Activated CD8-positive, alpha-beta memory T cell treated with anti-CD3 and anti-CD28 coated beads, Interleukin-2, amount 10 ng/mL, durations not matched to agents 7 days and 5 days (primary cell): ENCODE results near the gene CLDN5. TPM values are rescaled to one million over a fixed set of nuclear protein-coding genes. Genes with fewer than 3 reads are reported as not detected.
"Not testable (repeated sequence)": the region's sequence is repeated elsewhere in the genome, so short reads cannot be mapped to it uniquely, and the experiment has no call there.

Source experiments
- ATAC-seq: fragments of 150-1000 bp; cut with Tn5 transposase; one replicate; pipeline ENCODE4 v1.10.0; 2021; ENCODE audit warnings: moderate library complexity
- CTCF ChIA-PET: fragments of 350-600 bp; sonication (Branson Sonifier 250); formaldehyde crosslinking; loops from one replicate; lab custom pipeline; 2021; ENCODE audit warnings: antibody characterized with exemption; lab: Charles Lee
- DNase-seq: peaks from one replicate; pipeline ENCODE4 v3.0.0-alpha.2; 2020
- H3K27ac Mint-ChIP-seq: one replicate; pipeline ENCODE4 v1.8.0; 2021; ENCODE audit warnings: mild to moderate bottlenecking, mixed read lengths
- H3K27me3 Mint-ChIP-seq: one replicate; pipeline ENCODE4 v1.8.0; 2021; ENCODE audit warnings: mixed read lengths
- H3K36me3 Mint-ChIP-seq: one replicate; pipeline ENCODE4 v1.8.0; 2021; ENCODE audit warnings: mild to moderate bottlenecking, mixed read lengths
- H3K4me1 Mint-ChIP-seq: one replicate; pipeline ENCODE4 v1.8.0; 2021; ENCODE audit warnings: mixed read lengths
- H3K4me3 Mint-ChIP-seq: one replicate; pipeline ENCODE4 v1.8.0; 2021; ENCODE audit warnings: mild to moderate bottlenecking, moderate library complexity, mixed read lengths
- H3K9me3 Mint-ChIP-seq: one replicate; pipeline ENCODE4 v1.8.0; 2022; ENCODE audit warnings: low read depth, mixed read lengths
- total RNA-seq, 2 experiments: library from RNA; stranded (reverse); gene quantifications; one replicate each; pipeline ENCODE4 v1.2.3, GENCODE V29; 2021

Gene CLDN5
- total RNA-seq, 2 experiments from 2014 or later = not detected

DNA sequence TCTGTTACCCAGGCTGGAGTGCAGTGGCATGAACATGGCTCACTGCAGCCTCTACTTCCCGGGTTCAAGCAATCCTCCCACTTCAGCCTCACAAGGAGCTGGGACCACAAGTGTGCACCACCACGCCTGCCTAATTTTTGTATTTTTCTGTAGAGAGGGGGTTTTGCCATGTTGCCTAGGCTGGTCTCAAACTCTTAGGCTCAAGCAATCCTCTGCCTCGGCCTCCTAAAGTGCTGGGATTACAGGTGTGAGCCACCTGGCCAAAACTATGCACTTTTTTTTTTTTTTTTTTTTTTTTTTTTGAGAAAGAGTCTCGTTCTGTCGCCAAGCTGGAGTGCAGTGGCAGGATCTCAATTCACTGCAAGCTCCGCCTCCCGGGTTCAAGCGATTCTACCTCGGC is 12.4 kb upstream of the CLDN5 start:
- Mint-ChIP-seq H3K27me3 (peaks cover 33% of the 10 kb centered on the region), H3K36me3 (no peaks in the 10 kb centered on the region), H3K4me1 (no peaks in the 10 kb centered on the region), H3K9me3 (no peaks in the 10 kb centered on the region), H3K27ac (no peak overlapping the region), H3K4me3 (no peak overlapping the region)
- CTCF ChIA-PET = no interaction called here
- no peak for ATAC-seq
- DNase-seq = no peak

DNA sequence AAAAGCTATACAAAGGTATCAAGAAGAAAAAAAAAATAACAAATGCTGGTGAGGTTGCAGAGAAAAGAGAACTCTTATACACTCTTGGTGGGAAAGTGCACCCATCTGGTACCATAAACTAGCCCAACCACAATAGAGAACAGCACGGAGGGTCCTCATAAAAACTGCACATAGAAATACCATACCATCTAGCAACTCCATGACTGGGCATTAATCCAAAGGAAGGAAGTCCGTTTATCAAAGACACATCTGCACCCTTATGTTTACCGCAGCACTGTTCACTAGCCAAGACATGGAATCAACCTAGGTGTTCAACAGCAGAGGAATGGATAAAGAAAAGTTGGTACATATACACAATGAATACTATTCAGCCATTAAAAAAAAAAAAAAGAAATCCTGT is 10.8 kb upstream of the CLDN5 start:
- H3K27me3 Mint-ChIP-seq = peaks cover 26% of the 10 kb centered on the region
- no peaks in the 10 kb centered on the region for H3K4me1 Mint-ChIP-seq
- CTCF ChIA-PET = no interaction called here
- DNase-seq = no peak
- no peaks in the 10 kb centered on the region for H3K36me3 Mint-ChIP-seq
- no peak overlapping the region for H3K4me3 Mint-ChIP-seq
- no peaks in the 10 kb centered on the region for H3K9me3 Mint-ChIP-seq
- no peak overlapping the region for H3K27ac Mint-ChIP-seq
- ATAC-seq = no peak

DNA sequence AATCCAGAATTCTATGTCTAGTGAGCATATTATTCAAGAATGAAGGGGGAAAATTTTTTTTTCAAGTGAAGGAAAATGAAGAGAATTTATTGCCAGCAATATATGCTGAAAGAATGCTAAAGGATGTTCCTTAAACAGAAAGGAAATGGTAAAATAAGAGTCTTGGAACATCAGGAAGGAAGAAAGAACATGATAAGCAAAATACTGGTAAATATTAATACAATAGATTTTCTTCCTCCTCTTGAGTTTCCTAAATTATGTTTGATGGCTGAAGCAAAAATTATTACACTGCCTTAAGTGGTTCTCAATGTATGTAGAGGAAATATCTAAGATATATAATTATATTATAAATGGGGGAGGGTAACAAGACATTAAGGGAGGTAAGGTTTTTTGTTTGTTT is 9.6 kb upstream of the CLDN5 start:
- Mint-ChIP-seq H3K27ac (no peak overlapping the region), H3K36me3 (no peaks in the 10 kb centered on the region)
- no peak for ATAC-seq

DNA sequence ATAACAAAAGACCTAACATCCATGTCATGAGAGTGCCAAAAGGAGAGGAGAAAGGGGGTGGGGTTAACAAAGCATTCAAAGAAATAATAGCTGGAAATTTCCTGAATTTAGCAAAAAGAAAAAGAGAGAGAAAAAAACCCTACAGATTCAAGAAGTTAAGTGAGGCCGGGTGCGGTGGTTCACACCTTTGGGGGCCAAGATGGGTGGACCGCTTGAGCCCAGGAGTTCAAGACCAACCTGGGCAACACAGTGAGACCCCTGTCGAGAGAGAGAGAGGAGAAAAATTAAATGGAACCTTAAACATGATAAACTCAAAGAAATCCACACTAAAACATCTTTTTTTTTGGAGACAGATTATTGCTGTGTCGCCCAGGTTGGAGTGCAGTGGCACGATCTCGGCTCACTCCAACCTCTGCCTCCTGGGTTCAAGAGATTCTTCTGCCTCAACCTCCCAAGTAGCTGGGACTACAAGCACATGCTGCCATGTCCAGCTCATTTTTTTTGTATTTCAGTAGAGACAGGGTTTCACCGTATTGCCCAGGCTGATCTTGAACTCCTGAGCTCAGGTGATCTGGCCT is 8.9 kb upstream of the CLDN5 start:
- Mint-ChIP-seq H3K36me3 (no peaks in the 10 kb centered on the region), H3K27ac (no peak overlapping the region), H3K4me1 (no peaks in the 10 kb centered on the region), H3K27me3 (peaks cover 16% of the 10 kb centered on the region), H3K4me3 (no peak overlapping the region), H3K9me3 (no peaks in the 10 kb centered on the region)
- CTCF ChIA-PET = no interaction called here
- no peak for DNase-seq
- ATAC-seq = no peak

More for the DNA sequence above, 9.6 kb upstream of the CLDN5 start:
- CTCF ChIA-PET = no interaction called here
- Mint-ChIP-seq H3K27me3 (peaks cover 21% of the 10 kb centered on the region), H3K9me3 (no peaks in the 10 kb centered on the region), H3K4me3 (no peak overlapping the region), H3K4me1 (no peaks in the 10 kb centered on the region)
- DNase-seq = no peak

DNA sequence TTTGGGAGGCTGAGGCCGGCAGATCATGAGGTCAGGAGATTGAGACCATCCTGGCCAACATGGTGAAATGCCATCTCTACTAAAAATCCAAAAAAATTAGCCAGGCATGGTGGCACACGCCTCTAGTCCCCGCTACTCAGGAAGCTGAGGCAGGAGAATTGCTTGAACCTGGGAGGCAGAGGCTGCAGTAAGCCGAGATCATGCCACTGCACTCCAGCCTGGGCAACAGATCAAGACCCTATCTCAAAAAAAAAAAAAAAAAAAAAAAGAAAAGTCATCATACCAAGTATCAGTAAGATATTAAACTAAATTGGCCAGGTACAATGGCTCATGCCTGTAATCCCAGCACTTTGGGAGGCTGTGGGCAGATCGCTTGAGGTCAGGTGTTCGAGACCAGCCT is 7.1 kb upstream of the CLDN5 start:
- H3K4me3 Mint-ChIP-seq, CTCF ChIA-PET, H3K9me3 Mint-ChIP-seq, ATAC-seq, H3K4me1 Mint-ChIP-seq, H3K27ac Mint-ChIP-seq, H3K36me3 Mint-ChIP-seq, DNase-seq: not testable (repeated sequence)
- H3K27me3 Mint-ChIP-seq = peaks cover 15% of the 10 kb centered on the region

DNA sequence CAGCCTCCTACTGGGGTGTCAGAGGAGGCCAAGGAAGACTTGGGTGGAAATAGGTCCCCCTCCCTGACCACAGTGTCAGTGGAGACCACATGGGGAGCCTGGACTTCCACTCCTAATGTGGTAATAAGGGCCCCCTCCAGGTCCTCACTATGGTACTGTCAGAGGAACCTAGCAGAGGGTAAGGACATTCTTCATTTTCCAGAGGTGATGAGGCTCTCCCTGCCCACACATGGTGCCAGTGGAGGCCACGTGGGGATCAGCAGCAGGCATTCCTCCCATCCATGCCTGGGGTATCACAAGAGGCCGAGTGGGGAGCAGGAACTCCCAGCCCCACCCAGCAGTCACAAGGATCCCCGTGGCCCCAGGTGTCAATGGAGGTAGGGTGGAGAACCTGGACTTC is 6.5 kb upstream of the CLDN5 start:
- Mint-ChIP-seq H3K4me3 (no peak overlapping the region), H3K9me3 (no peaks in the 10 kb centered on the region), H3K4me1 (no peaks in the 10 kb centered on the region), H3K36me3 (no peaks in the 10 kb centered on the region), H3K27ac (no peak overlapping the region), H3K27me3 (peaks cover 19% of the 10 kb centered on the region)
- CTCF ChIA-PET = no interaction called here
- ATAC-seq (no peak), DNase-seq (no peak)

DNA sequence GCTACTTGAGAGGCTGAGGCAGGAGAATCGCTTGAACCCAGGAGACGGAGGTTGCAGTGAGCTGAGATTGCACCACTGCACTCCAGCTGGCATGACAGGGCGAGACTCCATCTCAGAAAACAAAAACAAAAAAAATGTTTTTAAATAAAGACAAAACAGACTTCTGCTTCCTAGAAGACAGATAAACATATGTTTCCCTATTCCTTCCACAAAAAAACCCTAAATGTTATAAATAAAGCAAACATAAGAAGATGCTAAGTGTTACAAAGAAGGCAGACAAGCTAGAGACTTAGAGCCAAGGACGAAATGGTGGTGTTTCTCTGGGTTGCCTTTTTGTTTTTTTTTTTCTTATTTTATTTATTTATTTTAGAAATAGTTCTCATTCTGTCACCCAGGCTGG is 5.6 kb upstream of the CLDN5 start:
- Mint-ChIP-seq H3K4me1 (peaks cover under 1% of the 10 kb centered on the region), H3K27ac (no peak overlapping the region), H3K4me3 (no peak overlapping the region), H3K9me3 (no peaks in the 10 kb centered on the region), H3K27me3 (peaks cover 22% of the 10 kb centered on the region), H3K36me3 (no peaks in the 10 kb centered on the region)
- ATAC-seq (no peak), DNase-seq (no peak)
- CTCF ChIA-PET = interaction anchor here (1.5 kb wide), 1 partner anchor 100 kb away, joined by 3 read pairs; no protein-coding TSS in a partner anchor

DNA sequence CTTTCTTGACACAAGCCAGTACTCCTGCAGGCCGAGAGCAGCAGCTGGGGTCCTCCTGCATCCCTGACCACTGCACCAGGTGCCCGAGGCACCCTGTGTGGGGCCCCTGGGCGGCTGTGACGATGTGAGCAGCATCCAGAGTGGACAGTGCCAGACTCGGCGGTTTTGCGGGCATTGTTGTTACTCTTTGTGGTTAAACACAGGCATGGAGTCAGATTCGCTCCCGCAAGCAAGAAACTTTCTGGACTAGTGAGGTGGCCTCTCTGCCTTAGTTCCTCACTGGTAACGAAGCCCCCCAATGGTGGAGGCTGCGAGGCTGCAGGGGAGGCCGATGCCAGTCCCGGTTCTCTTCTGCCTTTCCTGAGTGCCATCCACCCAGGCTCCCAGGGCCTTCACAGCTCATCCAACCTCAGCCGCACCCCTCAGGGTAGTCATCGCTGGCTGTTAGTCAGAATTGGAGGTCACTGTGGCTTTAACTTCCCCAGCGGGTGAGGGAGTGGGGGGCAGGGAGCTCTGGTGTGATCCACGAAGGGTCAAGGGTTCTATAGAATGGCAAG is 3.7 kb upstream of the CLDN5 start:
- no peaks in the 10 kb centered on the region for H3K36me3 Mint-ChIP-seq
- H3K4me3 Mint-ChIP-seq = no peak overlapping the region
- CTCF ChIA-PET = no interaction called here
- no peak for DNase-seq
- no peaks in the 10 kb centered on the region for H3K9me3 Mint-ChIP-seq
- ATAC-seq = no peak
- H3K4me1 Mint-ChIP-seq = peaks cover 10% of the 10 kb centered on the region
- H3K27me3 Mint-ChIP-seq = peaks cover 30% of the 10 kb centered on the region
- H3K27ac Mint-ChIP-seq = no peak overlapping the region

DNA sequence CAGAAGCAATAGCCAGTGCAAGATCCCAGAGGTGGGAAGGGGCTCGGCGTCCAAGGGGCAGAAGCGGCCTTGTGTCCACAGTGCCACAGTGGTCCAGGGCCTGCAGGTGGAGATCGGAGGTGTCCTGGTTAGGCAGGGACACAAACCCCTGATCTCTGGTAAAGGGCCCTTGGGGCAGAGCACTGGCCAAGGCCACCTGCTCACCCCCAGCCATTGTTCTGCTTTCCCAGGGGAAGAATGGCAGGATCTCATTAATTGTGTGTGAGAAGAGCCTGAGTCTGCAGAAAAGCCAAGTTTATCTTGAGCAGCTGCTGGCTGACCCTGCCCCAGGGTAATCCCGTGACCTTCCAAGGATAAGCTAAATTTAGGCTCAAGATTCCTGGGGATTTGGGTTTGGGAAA is 3.1 kb upstream of the CLDN5 start:
- H3K9me3 Mint-ChIP-seq = no peaks in the 10 kb centered on the region
- no peak for DNase-seq
- H3K27me3 Mint-ChIP-seq = peaks cover 32% of the 10 kb centered on the region
- no peak overlapping the region for H3K27ac Mint-ChIP-seq
- CTCF ChIA-PET = no interaction called here
- peaks cover 13% of the 10 kb centered on the region for H3K4me1 Mint-ChIP-seq
- ATAC-seq = no peak
- no peak overlapping the region for H3K4me3 Mint-ChIP-seq
- H3K36me3 Mint-ChIP-seq = no peaks in the 10 kb centered on the region

DNA sequence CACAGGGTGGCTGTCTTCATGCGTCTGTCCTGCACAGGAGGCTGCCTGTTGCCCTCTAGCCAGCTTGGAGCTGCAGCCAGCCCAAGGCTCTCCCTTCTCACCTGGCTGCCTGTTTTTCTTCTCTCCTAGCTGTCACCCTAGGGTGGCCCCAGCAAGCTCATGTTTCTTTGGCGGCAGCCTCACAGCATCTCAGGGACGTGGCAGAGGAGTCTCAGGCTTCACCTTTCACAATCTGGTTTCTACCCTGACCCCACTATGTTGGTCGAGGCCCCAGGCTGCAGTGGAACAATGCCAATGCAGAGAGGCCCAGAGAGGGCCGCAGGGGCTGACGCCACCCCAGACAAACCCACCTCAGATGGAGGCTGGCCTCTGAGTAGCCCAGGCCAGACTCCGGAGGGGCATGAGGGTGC is 2.5 kb upstream of the CLDN5 start:
- Mint-ChIP-seq H3K9me3 (no peaks in the 10 kb centered on the region), H3K27me3 (peaks cover 32% of the 10 kb centered on the region)
- ATAC-seq = no peak

DNA sequence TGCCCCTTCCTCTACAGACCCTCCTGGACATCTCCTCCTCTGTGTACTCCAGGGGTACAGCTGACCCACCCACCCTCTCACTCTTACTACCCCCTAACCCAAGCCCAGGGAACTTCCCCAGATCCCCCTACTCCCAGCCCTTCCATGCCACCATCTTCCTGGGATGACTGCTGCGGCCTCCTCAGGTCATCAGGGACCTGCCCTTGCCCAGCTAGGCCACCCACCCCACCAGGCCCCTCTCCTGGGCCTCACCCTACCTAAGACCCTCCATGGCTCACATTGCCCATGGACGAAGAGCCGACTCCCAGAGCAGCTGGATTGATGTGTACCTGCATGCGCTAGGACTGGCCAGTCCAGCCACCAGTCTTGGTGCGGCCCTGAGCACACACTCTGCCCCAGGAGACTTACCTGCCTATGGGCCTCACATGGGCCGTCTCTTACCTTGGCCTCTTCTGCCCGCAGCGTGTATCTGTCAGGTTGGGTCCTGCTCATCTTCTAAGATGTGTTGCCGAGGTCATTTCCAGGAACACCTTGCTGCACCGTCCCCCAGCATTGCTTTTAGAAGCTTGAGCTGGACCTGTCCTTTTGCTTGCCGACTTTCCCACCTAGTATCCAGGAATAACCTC is 2.0 kb upstream of the CLDN5 start:
- H3K4me3 Mint-ChIP-seq = no peak overlapping the region
- DNase-seq (no peak), ATAC-seq (no peak)
- H3K27ac Mint-ChIP-seq = no peak overlapping the region
- H3K27me3 Mint-ChIP-seq = peaks cover 32% of the 10 kb centered on the region
- H3K9me3 Mint-ChIP-seq = no peaks in the 10 kb centered on the region
- CTCF ChIA-PET = interaction anchor here (0.6 kb wide), 1 partner anchor 204 kb away, joined by 3 read pairs; no protein-coding TSS in a partner anchor
- peaks cover 13% of the 10 kb centered on the region for H3K4me1 Mint-ChIP-seq
- H3K36me3 Mint-ChIP-seq = peaks cover 2% of the 10 kb centered on the region

More for the DNA sequence above, 2.5 kb upstream of the CLDN5 start:
- DNase-seq = no peak
- Mint-ChIP-seq H3K27ac (no peak overlapping the region), H3K36me3 (peaks cover 1% of the 10 kb centered on the region), H3K4me1 (peaks cover 13% of the 10 kb centered on the region), H3K4me3 (no peak overlapping the region)
- CTCF ChIA-PET = interaction anchor here (0.6 kb wide), 1 partner anchor 204 kb away, joined by 3 read pairs; no protein-coding TSS in a partner anchor

DNA sequence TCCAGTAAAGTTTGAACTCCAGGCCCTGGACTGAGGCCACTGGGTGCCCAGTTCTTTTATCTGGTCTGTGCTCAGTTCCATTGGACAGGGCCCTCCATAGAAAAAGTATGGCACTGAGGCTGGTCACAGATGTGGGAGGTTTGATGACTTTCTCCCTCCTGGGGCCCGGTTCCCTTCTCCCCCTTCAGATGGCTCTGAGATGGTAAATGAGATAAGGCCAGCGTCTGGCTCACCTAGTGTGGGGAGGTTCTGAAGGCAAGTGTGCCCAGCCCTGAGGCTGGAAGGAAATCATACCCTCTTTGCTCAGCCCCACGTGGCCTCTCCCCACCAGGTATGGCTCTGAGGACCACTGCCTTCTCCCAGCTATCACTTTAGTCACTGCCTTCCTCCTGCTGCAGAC is 1.5 kb upstream of the CLDN5 start:
- Mint-ChIP-seq H3K9me3 (no peaks in the 10 kb centered on the region), H3K27ac (no peak overlapping the region), H3K4me3 (no peak overlapping the region), H3K4me1 (peaks cover 13% of the 10 kb centered on the region), H3K27me3 (peaks cover 32% of the 10 kb centered on the region), H3K36me3 (peaks cover 4% of the 10 kb centered on the region)
- DNase-seq = no peak
- CTCF ChIA-PET = no interaction called here
- no peak for ATAC-seq

DNA sequence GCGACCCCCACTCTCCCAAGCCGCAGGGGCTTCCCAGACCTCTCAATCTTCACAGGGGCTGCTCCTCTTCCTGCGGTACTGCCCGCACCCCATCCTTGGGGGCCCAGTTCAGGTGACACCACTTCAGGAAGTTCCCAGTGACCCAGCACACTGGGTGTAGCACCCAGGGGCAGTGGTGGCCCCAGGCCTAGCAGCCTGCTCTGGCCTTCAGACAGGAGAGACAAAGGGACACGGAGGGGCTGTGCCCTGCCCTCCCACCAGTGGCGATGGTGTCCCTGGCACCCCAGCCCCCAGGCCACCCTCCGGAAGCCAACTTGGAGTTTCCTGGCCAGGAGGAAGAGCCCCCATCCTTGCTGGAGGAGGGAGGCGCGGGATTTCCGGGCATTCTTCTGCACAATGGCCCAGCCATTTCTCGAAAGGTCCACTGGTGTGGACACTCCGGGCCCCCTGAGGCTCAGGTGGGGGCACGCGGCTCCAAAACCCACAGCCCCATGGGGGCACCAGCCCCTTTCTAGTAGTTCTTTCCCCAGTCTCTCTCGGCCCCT is 978 bp upstream of the CLDN5 start:
- no peak for DNase-seq
- H3K4me3 Mint-ChIP-seq = no peak overlapping the region
- CTCF ChIA-PET = no interaction called here
- no peak for ATAC-seq
- H3K36me3 Mint-ChIP-seq = peaks cover 5% of the 10 kb centered on the region
- H3K9me3 Mint-ChIP-seq = no peaks in the 10 kb centered on the region
- no peak overlapping the region for H3K27ac Mint-ChIP-seq
- H3K4me1 Mint-ChIP-seq = peaks cover 13% of the 10 kb centered on the region
- peaks cover 32% of the 10 kb centered on the region for H3K27me3 Mint-ChIP-seq
